WTC11 (cell line): Measurements from ENCODE around the gene ARHGAP32.

ENCODE experiments used
- CREB1 ChIP-seq: sonication (generic); formaldehyde crosslinking; IDR thresholded peaks from 2 replicates; pipeline ENCODE4 v1.8.0; 2023; ENCODE audit warnings: mild to moderate bottlenecking, missing genetic modification reagents
- KAT7 ChIP-seq: sonication (generic); formaldehyde crosslinking; IDR thresholded peaks from 2 replicates; pipeline ENCODE4 v1.8.1; 2023; ENCODE audit warnings: missing genetic modification reagents, mild to moderate bottlenecking, borderline replicate concordance
- SMAD3 ChIP-seq: sonication (generic); formaldehyde crosslinking; IDR thresholded peaks from 2 replicates; pipeline ENCODE4 v1.8.0; 2022; ENCODE audit warnings: missing genetic modification reagents, mild to moderate bottlenecking, borderline replicate concordance
- TCF7 ChIP-seq: sonication (generic); formaldehyde crosslinking; IDR thresholded peaks from 2 replicates; pipeline ENCODE4 v1.8.0; 2022; ENCODE audit warnings: mild to moderate bottlenecking, low read depth, missing genetic modification reagents, moderate library complexity
- ZNF138 ChIP-seq: sonication (generic); formaldehyde crosslinking; conservative IDR thresholded peaks from 2 replicates; pipeline ENCODE4 v1.8.1; 2022; ENCODE audit warnings: mild to moderate bottlenecking, moderate library complexity, missing genetic modification reagents
- ZNF416 ChIP-seq: fragments of 250-450 bp; sonication (Bioruptor Pico); IDR thresholded peaks from 2 replicates; pipeline ENCODE4 v1.9.0; 2021; ENCODE audit warnings: mild to moderate bottlenecking, inconsistent platforms
- TF ChIP-seq, protein P1 (sequence below): fragments of 200-600 bp; IDR thresholded peaks from 2 replicates; pipeline ENCODE4 v1.8.0; 2022; ENCODE audit warnings: antibody characterized with exemption
- TF ChIP-seq, protein P2 (sequence below): sonication (generic); formaldehyde crosslinking; IDR thresholded peaks from 2 replicates; pipeline ENCODE4 v1.8.0; 2023; ENCODE audit warnings: missing genetic modification reagents
- TF ChIP-seq, protein P3 (sequence below): sonication (generic); formaldehyde crosslinking; IDR thresholded peaks from 2 replicates; pipeline ENCODE4 v1.8.0; 2022; ENCODE audit warnings: missing genetic modification reagents

DNA sequence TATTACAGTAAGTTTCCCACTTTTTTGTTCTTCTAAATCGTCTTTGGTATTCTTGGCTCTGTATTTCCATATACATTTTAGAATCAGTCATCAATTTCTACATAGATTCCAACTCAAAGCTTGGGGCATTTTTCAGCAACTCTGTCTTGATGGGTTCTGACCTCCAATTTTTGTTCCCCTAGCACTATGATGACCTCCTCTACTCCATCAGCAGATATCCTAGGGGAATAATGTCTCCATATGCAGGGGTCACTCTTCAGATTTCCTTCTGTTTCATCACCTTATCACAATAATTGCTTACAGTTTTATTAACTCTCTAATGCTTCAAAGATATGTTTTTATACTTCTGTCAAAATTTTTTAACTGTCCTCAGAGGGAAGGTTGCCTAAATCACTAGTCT lies 158.1 kb downstream of the ARHGAP32 start:
- TF ChIP-seq, protein P1, sequence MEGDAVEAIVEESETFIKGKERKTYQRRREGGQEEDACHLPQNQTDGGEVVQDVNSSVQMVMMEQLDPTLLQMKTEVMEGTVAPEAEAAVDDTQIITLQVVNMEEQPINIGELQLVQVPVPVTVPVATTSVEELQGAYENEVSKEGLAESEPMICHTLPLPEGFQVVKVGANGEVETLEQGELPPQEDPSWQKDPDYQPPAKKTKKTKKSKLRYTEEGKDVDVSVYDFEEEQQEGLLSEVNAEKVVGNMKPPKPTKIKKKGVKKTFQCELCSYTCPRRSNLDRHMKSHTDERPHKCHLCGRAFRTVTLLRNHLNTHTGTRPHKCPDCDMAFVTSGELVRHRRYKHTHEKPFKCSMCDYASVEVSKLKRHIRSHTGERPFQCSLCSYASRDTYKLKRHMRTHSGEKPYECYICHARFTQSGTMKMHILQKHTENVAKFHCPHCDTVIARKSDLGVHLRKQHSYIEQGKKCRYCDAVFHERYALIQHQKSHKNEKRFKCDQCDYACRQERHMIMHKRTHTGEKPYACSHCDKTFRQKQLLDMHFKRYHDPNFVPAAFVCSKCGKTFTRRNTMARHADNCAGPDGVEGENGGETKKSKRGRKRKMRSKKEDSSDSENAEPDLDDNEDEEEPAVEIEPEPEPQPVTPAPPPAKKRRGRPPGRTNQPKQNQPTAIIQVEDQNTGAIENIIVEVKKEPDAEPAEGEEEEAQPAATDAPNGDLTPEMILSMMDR: no peak
- no peak for TF ChIP-seq KAT7 (CRISPR knock-in tag)
- TF ChIP-seq SMAD3 (CRISPR knock-in tag): no peak
- TF ChIP-seq ZNF138 (CRISPR knock-in tag): no peak
- TF ChIP-seq CREB1: no peak
- TF ChIP-seq, protein P2, sequence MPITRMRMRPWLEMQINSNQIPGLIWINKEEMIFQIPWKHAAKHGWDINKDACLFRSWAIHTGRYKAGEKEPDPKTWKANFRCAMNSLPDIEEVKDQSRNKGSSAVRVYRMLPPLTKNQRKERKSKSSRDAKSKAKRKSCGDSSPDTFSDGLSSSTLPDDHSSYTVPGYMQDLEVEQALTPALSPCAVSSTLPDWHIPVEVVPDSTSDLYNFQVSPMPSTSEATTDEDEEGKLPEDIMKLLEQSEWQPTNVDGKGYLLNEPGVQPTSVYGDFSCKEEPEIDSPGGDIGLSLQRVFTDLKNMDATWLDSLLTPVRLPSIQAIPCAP (CRISPR knock-in tag): no peak
- no peak for TF ChIP-seq ZNF416
- no peak for TF ChIP-seq TCF7 (CRISPR knock-in tag)
- TF ChIP-seq, protein P3, sequence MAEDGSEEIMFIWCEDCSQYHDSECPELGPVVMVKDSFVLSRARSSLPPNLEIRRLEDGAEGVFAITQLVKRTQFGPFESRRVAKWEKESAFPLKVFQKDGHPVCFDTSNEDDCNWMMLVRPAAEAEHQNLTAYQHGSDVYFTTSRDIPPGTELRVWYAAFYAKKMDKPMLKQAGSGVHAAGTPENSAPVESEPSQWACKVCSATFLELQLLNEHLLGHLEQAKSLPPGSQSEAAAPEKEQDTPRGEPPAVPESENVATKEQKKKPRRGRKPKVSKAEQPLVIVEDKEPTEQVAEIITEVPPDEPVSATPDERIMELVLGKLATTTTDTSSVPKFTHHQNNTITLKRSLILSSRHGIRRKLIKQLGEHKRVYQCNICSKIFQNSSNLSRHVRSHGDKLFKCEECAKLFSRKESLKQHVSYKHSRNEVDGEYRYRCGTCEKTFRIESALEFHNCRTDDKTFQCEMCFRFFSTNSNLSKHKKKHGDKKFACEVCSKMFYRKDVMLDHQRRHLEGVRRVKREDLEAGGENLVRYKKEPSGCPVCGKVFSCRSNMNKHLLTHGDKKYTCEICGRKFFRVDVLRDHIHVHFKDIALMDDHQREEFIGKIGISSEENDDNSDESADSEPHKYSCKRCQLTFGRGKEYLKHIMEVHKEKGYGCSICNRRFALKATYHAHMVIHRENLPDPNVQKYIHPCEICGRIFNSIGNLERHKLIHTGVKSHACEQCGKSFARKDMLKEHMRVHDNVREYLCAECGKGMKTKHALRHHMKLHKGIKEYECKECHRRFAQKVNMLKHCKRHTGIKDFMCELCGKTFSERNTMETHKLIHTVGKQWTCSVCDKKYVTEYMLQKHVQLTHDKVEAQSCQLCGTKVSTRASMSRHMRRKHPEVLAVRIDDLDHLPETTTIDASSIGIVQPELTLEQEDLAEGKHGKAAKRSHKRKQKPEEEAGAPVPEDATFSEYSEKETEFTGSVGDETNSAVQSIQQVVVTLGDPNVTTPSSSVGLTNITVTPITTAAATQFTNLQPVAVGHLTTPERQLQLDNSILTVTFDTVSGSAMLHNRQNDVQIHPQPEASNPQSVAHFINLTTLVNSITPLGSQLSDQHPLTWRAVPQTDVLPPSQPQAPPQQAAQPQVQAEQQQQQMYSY (CRISPR knock-in tag): no peak
